SK-N-SH treated with all-trans-retinoic acid at 6 μM for 48 hours (cell line): ENCODE results near the gene TULP1.

Source experiments
- ARNTL ChIP-seq: fragments of 450-650 bp; formaldehyde crosslinking; IDR thresholded peaks from 2 replicates; pipeline ENCODE4 v1.5.0; 2020; ENCODE audit warnings: low read depth, mild to moderate bottlenecking, moderate library complexity, borderline replicate concordance
- BACH2 ChIP-seq: fragments of 250-450 bp; sonication (Bioruptor Pico); IDR thresholded peaks from 2 replicates; pipeline ENCODE4 v1.9.0; 2021; ENCODE audit warnings: mild to moderate bottlenecking, borderline replicate concordance
- CREB5 ChIP-seq: fragments of 250-450 bp; sonication (Bioruptor Pico); IDR thresholded peaks from 2 replicates; pipeline ENCODE4 v1.5.1; 2020; ENCODE audit warnings: low read depth, mild to moderate bottlenecking, moderate library complexity
- OSR1 ChIP-seq: fragments of 250-450 bp; sonication (Bioruptor Pico); IDR thresholded peaks from 2 replicates; pipeline ENCODE4 v1.8.0; 2022; ENCODE audit warnings: moderate library complexity, mild to moderate bottlenecking, inconsistent platforms
- RARB ChIP-seq: fragments of 250-450 bp; sonication (Bioruptor Pico); IDR thresholded peaks from 2 replicates; pipeline ENCODE4 v1.8.0; 2021; ENCODE audit warnings: mild to moderate bottlenecking, moderate library complexity
- SNAI2 ChIP-seq: fragments of 250-450 bp; sonication (Bioruptor Pico); IDR thresholded peaks from 2 replicates; pipeline ENCODE4 v1.5.0; 2020; ENCODE audit warnings: mild to moderate bottlenecking, moderate library complexity
- ZC3H10 ChIP-seq: fragments of 250-450 bp; sonication (Bioruptor Pico); IDR thresholded peaks from 2 replicates; pipeline ENCODE4 v1.5.1; 2021; ENCODE audit warnings: mild to moderate bottlenecking, moderate library complexity
- ZFP3 ChIP-seq: fragments of 250-450 bp; sonication (Bioruptor Pico); IDR thresholded peaks from 2 replicates; pipeline ENCODE4 v1.5.0; 2020; ENCODE audit warnings: mild to moderate bottlenecking, moderate library complexity
- ZFP30 ChIP-seq: fragments of 450-650 bp; formaldehyde crosslinking; IDR thresholded peaks from 2 replicates; pipeline ENCODE4 v1.5.0; 2022; ENCODE audit warnings: mild to moderate bottlenecking, moderate library complexity
- ZNF70 ChIP-seq: fragments of 450-650 bp; formaldehyde crosslinking; IDR thresholded peaks from 2 replicates; pipeline ENCODE4 v1.5.0; 2020; ENCODE audit warnings: mild to moderate bottlenecking, moderate library complexity
- TF ChIP-seq, protein P1 (sequence below): fragments of 250-450 bp; sonication (Bioruptor Pico); IDR thresholded peaks from 2 replicates; pipeline ENCODE4 v1.8.0; 2020; ENCODE audit warnings: mild to moderate bottlenecking, moderate library complexity, borderline replicate concordance
- TF ChIP-seq, protein P2 (sequence below): fragments of 250-450 bp; sonication (Bioruptor Pico); IDR thresholded peaks from 2 replicates; pipeline ENCODE4 v1.8.0; 2021; ENCODE audit warnings: low read depth, mild to moderate bottlenecking, moderate library complexity, borderline replicate concordance
- TF ChIP-seq, protein P3 (sequence below): fragments of 250-450 bp; sonication (Bioruptor Pico); IDR thresholded peaks from 2 replicates; pipeline ENCODE4 v1.5.0; 2020; ENCODE audit warnings: mild to moderate bottlenecking, moderate library complexity
- TF ChIP-seq, protein P4 (sequence below): fragments of 250-450 bp; sonication (Bioruptor Pico); IDR thresholded peaks from 2 replicates; pipeline ENCODE4 v1.5.1; 2021; ENCODE audit warnings: mild to moderate bottlenecking, moderate library complexity

DNA sequence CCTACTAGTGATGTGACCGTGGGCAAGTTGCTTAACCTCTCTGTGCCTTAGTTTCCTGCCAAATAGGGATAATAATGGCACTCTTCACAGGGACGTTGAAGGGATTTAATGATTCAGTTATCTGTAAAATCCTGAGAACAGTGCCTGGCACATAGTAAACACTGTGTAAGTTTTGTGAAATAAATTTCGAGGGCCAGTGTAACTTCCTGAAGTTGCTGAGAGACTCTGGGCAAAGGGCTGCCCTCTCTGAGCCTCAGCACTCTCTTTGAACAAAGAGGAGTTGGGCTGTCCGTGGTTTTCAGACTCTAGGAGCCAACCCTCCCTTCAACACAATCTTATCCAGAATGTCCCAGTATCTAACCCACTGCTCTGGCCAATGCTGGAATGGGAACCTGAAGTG is 13.3 kb downstream of the TULP1 start:
- TF ChIP-seq ZNF70 (CRISPR knock-in tag) = no peak
- no peak for TF ChIP-seq ZFP3
- no peak for TF ChIP-seq ZFP30
- TF ChIP-seq, protein P1, sequence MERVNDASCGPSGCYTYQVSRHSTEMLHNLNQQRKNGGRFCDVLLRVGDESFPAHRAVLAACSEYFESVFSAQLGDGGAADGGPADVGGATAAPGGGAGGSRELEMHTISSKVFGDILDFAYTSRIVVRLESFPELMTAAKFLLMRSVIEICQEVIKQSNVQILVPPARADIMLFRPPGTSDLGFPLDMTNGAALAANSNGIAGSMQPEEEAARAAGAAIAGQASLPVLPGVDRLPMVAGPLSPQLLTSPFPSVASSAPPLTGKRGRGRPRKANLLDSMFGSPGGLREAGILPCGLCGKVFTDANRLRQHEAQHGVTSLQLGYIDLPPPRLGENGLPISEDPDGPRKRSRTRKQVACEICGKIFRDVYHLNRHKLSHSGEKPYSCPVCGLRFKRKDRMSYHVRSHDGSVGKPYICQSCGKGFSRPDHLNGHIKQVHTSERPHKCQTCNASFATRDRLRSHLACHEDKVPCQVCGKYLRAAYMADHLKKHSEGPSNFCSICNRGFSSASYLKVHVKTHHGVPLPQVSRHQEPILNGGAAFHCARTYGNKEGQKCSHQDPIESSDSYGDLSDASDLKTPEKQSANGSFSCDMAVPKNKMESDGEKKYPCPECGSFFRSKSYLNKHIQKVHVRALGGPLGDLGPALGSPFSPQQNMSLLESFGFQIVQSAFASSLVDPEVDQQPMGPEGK (CRISPR knock-in tag) = no peak
- no peak for TF ChIP-seq RARB (CRISPR knock-in tag)
- no peak for TF ChIP-seq ZC3H10 (CRISPR knock-in tag)
- TF ChIP-seq OSR1 = no peak
- TF ChIP-seq, protein P2, sequence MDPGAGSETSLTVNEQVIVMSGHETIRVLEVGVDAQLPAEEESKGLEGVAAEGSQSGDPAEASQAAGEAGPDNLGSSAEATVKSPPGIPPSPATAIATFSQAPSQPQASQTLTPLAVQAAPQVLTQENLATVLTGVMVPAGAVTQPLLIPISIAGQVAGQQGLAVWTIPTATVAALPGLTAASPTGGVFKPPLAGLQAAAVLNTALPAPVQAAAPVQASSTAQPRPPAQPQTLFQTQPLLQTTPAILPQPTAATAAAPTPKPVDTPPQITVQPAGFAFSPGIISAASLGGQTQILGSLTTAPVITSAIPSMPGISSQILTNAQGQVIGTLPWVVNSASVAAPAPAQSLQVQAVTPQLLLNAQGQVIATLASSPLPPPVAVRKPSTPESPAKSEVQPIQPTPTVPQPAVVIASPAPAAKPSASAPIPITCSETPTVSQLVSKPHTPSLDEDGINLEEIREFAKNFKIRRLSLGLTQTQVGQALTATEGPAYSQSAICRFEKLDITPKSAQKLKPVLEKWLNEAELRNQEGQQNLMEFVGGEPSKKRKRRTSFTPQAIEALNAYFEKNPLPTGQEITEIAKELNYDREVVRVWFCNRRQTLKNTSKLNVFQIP (CRISPR knock-in tag) = no peak
- TF ChIP-seq CREB5 (CRISPR knock-in tag) = no peak
- no peak for TF ChIP-seq SNAI2
- TF ChIP-seq ARNTL (CRISPR knock-in tag) = no peak
- TF ChIP-seq, protein P3, sequence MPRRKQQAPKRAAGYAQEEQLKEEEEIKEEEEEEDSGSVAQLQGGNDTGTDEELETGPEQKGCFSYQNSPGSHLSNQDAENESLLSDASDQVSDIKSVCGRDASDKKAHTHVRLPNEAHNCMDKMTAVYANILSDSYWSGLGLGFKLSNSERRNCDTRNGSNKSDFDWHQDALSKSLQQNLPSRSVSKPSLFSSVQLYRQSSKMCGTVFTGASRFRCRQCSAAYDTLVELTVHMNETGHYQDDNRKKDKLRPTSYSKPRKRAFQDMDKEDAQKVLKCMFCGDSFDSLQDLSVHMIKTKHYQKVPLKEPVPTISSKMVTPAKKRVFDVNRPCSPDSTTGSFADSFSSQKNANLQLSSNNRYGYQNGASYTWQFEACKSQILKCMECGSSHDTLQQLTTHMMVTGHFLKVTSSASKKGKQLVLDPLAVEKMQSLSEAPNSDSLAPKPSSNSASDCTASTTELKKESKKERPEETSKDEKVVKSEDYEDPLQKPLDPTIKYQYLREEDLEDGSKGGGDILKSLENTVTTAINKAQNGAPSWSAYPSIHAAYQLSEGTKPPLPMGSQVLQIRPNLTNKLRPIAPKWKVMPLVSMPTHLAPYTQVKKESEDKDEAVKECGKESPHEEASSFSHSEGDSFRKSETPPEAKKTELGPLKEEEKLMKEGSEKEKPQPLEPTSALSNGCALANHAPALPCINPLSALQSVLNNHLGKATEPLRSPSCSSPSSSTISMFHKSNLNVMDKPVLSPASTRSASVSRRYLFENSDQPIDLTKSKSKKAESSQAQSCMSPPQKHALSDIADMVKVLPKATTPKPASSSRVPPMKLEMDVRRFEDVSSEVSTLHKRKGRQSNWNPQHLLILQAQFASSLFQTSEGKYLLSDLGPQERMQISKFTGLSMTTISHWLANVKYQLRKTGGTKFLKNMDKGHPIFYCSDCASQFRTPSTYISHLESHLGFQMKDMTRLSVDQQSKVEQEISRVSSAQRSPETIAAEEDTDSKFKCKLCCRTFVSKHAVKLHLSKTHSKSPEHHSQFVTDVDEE = no peak
- TF ChIP-seq, protein P4, sequence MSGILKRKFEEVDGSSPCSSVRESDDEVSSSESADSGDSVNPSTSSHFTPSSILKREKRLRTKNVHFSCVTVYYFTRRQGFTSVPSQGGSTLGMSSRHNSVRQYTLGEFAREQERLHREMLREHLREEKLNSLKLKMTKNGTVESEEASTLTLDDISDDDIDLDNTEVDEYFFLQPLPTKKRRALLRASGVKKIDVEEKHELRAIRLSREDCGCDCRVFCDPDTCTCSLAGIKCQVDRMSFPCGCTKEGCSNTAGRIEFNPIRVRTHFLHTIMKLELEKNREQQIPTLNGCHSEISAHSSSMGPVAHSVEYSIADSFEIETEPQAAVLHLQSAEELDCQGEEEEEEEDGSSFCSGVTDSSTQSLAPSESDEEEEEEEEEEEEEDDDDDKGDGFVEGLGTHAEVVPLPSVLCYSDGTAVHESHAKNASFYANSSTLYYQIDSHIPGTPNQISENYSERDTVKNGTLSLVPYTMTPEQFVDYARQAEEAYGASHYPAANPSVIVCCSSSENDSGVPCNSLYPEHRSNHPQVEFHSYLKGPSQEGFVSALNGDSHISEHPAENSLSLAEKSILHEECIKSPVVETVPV = no peak
- no peak for TF ChIP-seq BACH2 (CRISPR knock-in tag)
